HG03060 (cell line): ENCODE data around the gene MYOCD.

Experiments
- ATAC-seq: cut with Tn5 transposase; IDR thresholded peaks from one replicate; pipeline ENCODE4 v1.9.1; 2021; ENCODE audit warnings: low read depth, moderate number of reproducible peaks; ENCODE audit not compliant: unreplicated experiment

The MYOCD gene

GRCh38 chr17:12640364-12640763 lies 25.3 kb upstream of the MYOCD start:
- no peak for ATAC-seq

GRCh38 chr17:12641084-12641483 lies 24.6 kb upstream of the MYOCD start:
- no peak for ATAC-seq

- no peak for ATAC-seq
Observed at GRCh38 chr17:12642034-12642433, 23.7 kb upstream of the MYOCD start.

- ATAC-seq: no peak
Observed at GRCh38 chr17:12643822-12644221, 21.9 kb upstream of the MYOCD start.

GRCh38 chr17:12644623-12645022 lies 21.1 kb upstream of the MYOCD start:
- no peak for ATAC-seq

- ATAC-seq: no peak
Observed at GRCh38 chr17:12646761-12647422, 18.8 kb upstream of the MYOCD start.

GRCh38 chr17:12648498-12648897 lies 17.2 kb upstream of the MYOCD start:
- no peak for ATAC-seq

- ATAC-seq: no peak
Observed at GRCh38 chr17:12655936-12656335, 9.8 kb upstream of the MYOCD start.

GRCh38 chr17:12656354-12656753 lies 9.3 kb upstream of the MYOCD start:
- ATAC-seq: no peak

- no peak for ATAC-seq
Observed at GRCh38 chr17:12659500-12659899, 6.2 kb upstream of the MYOCD start.

GRCh38 chr17:12664252-12664651 lies 1.4 kb upstream of the MYOCD start:
- ATAC-seq: no peak

- ATAC-seq: no peak
Observed at GRCh38 chr17:12664894-12665262, 812 bp upstream of the MYOCD start.

- no peak for ATAC-seq
Observed at GRCh38 chr17:12666718-12667117, 1.0 kb downstream of the MYOCD start.

GRCh38 chr17:12667299-12667958 lies 1.7 kb downstream of the MYOCD start:
- no peak for ATAC-seq

- no peak for ATAC-seq
Observed at GRCh38 chr17:12671906-12672305, 6.2 kb downstream of the MYOCD start.

- ATAC-seq: no peak
Observed at GRCh38 chr17:12672947-12673346, 7.3 kb downstream of the MYOCD start.

- no peak for ATAC-seq
Observed at GRCh38 chr17:12673788-12674187, 8.1 kb downstream of the MYOCD start.

- ATAC-seq: no peak
Observed at GRCh38 chr17:12680407-12680897, 14.8 kb downstream of the MYOCD start.

- no peak for ATAC-seq
Observed at GRCh38 chr17:12680993-12681392, 15.3 kb downstream of the MYOCD start.

GRCh38 chr17:12683299-12683698 lies 17.6 kb downstream of the MYOCD start:
- no peak for ATAC-seq

GRCh38 chr17:12686486-12686885 lies 20.8 kb downstream of the MYOCD start:
- ATAC-seq: no peak

GRCh38 chr17:12688382-12688781 lies 22.7 kb downstream of the MYOCD start:
- ATAC-seq: no peak
